Left lung (tissue), 10 donors: ENCODE measurements around the gene KLHL9. TPM values are rescaled to one million over a fixed set of nuclear protein-coding genes. Genes with fewer than 3 reads are reported as not detected.
A peak's percentile ranks its signal among the peaks of the same experiment; 100 is the strongest.
"Not testable (repeated sequence)": the region's sequence is repeated elsewhere in the genome, so short reads cannot be mapped to it uniquely, and the experiment has no call there.

ENCODE experiments used
- ATAC-seq: fragments of 200-7000 bp; cut with Tn5 transposase; one replicate; pipeline ENCODE4 v1.9.1; 2020; ENCODE audit warnings: moderate library complexity
- DNase-seq, 4 donors: peaks; one replicate each; pipeline ENCODE4 v3.0.0-alpha.2; 2013 to 2020
- H3K27ac ChIP-seq, 2 donors: fragments of 200-600 bp; sonication (generic) in 1 of 2; one replicate each; pipeline versions ENCODE4 v1.5.0 to v1.8.0; 2020 to 2021
- H3K27me3 ChIP-seq, 2 donors: fragments of 200-600 bp; sonication (generic) in 1 of 2; one replicate each; pipeline versions ENCODE4 v1.5.0 to v1.8.0; 2020 to 2021
- H3K36me3 ChIP-seq, 2 donors: fragments of 200-600 bp; sonication (generic) in 1 of 2; one replicate each; pipeline versions ENCODE4 v1.5.0 to v1.8.0; 2020 to 2021
- H3K4me1 ChIP-seq, 2 donors: fragments of 200-600 bp; one replicate each; pipeline ENCODE4 v1.8.0; 2021
- H3K4me3 ChIP-seq, 2 donors: fragments of 200-600 bp; sonication (generic) in 1 of 2; one replicate each; pipeline versions ENCODE4 v1.5.0 to v1.8.0; 2020 to 2021; ENCODE audit warnings: mild to moderate bottlenecking in 1 of 2
- H3K9me3 ChIP-seq, 2 donors: fragments of 200-600 bp; sonication (generic) in 1 of 2; one replicate each; pipeline versions ENCODE4 v1.5.0 to v1.8.0; 2020 to 2021
- intact Hi-C, 2 donors: fragments of 100-400 bp; cut with DNase I; formaldehyde crosslinking; loops; one replicate each; pipeline versions ENCODE4 v1.11.2 to v1.14.2; 2022
- polyA plus RNA-seq, 6 donors: library from polyadenylated mRNA; unstranded; fragments of 120-200 nt; gene quantifications; one replicate each; pipeline ENCODE4 v1.2.1, GENCODE V29; 2013; ENCODE audit not compliant: insufficient read length in 6 of 6
- total RNA-seq, 2 donors: library from RNA; stranded (reverse); fragmentation: NEBNext Ultra II Directional; extraction: Animal tissue kit (Norgen Biotek cat#: 25700); gene quantifications; one replicate each; pipeline ENCODE4 v1.2.1, GENCODE V29; 2021
- TF ChIP-seq, protein P1 (sequence below), 2 donors: fragments of 200-600 bp; sonication (generic) in 1 of 2; IDR thresholded peaks; one replicate each; pipeline versions ENCODE4 v1.5.0 to v1.8.0; 2021; ENCODE audit warnings: antibody characterized with exemption in 2 of 2
- donor health status: DM: no; HTN: yes; CAD: no.
- donor health status: DM: no; HTN: no; CAD: no.

The KLHL9 gene
- total and polyA plus RNA-seq, 8 donors: 21.6 to 45.5 (median 41.5) TPM

DNA sequence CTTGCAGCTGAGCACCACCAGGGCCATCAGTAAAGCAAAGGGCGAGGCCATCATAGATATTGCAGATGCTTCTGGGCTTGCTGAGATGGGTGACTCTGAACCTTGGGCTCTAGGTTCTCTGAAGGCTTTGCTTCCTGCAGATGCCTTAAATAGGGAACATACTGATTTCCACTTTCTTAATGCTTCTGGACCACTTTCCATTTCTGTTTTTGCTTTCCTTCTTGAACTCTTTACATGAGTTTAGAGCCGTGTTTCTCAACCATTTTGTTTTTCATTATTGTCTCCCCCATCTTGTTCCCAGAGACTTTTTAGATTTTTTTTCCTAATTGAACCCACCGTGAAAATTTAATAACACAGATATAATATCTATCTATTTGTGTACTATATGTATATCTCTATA lies 32.8 kb upstream of the KLHL9 start, which contains the start of gene IFNA13:
IFNA13 (minus strand) TSS at position 101 of the 400 bp plus-strand sequence; CDS start at position 54, 47 bp downstream.
- TF ChIP-seq, protein P1, sequence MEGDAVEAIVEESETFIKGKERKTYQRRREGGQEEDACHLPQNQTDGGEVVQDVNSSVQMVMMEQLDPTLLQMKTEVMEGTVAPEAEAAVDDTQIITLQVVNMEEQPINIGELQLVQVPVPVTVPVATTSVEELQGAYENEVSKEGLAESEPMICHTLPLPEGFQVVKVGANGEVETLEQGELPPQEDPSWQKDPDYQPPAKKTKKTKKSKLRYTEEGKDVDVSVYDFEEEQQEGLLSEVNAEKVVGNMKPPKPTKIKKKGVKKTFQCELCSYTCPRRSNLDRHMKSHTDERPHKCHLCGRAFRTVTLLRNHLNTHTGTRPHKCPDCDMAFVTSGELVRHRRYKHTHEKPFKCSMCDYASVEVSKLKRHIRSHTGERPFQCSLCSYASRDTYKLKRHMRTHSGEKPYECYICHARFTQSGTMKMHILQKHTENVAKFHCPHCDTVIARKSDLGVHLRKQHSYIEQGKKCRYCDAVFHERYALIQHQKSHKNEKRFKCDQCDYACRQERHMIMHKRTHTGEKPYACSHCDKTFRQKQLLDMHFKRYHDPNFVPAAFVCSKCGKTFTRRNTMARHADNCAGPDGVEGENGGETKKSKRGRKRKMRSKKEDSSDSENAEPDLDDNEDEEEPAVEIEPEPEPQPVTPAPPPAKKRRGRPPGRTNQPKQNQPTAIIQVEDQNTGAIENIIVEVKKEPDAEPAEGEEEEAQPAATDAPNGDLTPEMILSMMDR (IDR thresholded peaks at IDR 0.05): no peak
- H3K4me3 ChIP-seq: no peak within 1 kb of the TSS
- intact Hi-C loops: no loop called here
- ATAC-seq (no peak), DNase-seq (no peak)
- H3K36me3 ChIP-seq: no peaks in the 10 kb centered on the region
- H3K27me3 ChIP-seq: peaks cover 0 to 16% of the 10 kb centered on the region in 2 donors
- H3K27ac ChIP-seq: no peak within 1 kb of the TSS
- no peaks in the 10 kb centered on the region for H3K4me1 ChIP-seq
- H3K9me3 ChIP-seq: no peaks in the 10 kb centered on the region

DNA sequence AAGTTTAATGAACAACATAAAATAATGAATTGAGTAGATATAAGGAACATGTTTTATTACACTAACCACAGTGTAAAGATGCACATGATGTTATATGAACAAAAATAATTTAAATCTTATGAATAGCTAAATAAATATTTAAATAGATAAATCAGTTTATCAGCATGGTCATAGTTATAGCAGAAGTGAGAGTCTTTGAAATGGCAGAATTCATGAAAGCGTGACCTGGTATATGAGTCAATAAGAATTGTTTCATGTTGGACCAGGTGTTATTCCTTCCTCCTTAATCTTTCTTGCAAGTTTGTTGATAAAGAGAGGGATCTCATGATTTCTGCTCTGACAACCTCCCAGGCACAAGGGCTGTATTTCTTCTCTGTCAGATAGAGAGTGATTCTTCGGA lies 32.0 kb upstream of the KLHL9 start:
- DNase-seq, H3K9me3 ChIP-seq, H3K36me3 ChIP-seq, H3K4me1 ChIP-seq, H3K27ac ChIP-seq, H3K4me3 ChIP-seq, ATAC-seq, intact Hi-C loops: not testable (repeated sequence)
- peaks cover 0 to 18% of the 10 kb centered on the region in 2 donors for H3K27me3 ChIP-seq

DNA sequence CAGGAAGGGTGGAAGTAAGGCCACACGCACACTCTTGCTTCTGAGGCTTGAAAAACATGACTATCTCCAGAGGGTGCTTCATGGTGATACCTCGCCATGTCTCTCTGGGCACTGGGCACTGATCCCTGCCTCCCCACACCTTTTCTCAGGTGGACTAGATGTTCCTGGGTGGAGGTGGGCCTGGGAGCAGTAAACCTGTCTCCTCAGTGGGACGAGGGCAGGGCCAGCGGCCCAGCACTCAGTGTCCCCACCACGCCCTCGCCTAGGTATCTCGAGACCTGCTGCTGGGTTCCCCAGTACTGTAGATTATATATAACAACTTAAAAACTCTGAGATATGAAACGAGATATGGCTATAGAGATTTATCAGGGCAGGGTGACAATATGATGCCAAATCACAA lies 27.1 kb upstream of the KLHL9 start:
- Histone ChIP-seq H3K27ac (no peak overlapping the region), H3K27me3 (peaks cover 0 to 18% of the 10 kb centered on the region in 2 donors), H3K36me3 (no peaks in the 10 kb centered on the region), H3K4me3 (no peak overlapping the region), H3K4me1 (no peaks in the 10 kb centered on the region), H3K9me3 (no peaks in the 10 kb centered on the region)
- TF ChIP-seq, protein P1 (IDR thresholded peaks at IDR 0.05): no peak
- no peak for ATAC-seq
- peak in 1 of 4 donors; percentile 40 for DNase-seq
- intact Hi-C loops: no loop called here

DNA sequence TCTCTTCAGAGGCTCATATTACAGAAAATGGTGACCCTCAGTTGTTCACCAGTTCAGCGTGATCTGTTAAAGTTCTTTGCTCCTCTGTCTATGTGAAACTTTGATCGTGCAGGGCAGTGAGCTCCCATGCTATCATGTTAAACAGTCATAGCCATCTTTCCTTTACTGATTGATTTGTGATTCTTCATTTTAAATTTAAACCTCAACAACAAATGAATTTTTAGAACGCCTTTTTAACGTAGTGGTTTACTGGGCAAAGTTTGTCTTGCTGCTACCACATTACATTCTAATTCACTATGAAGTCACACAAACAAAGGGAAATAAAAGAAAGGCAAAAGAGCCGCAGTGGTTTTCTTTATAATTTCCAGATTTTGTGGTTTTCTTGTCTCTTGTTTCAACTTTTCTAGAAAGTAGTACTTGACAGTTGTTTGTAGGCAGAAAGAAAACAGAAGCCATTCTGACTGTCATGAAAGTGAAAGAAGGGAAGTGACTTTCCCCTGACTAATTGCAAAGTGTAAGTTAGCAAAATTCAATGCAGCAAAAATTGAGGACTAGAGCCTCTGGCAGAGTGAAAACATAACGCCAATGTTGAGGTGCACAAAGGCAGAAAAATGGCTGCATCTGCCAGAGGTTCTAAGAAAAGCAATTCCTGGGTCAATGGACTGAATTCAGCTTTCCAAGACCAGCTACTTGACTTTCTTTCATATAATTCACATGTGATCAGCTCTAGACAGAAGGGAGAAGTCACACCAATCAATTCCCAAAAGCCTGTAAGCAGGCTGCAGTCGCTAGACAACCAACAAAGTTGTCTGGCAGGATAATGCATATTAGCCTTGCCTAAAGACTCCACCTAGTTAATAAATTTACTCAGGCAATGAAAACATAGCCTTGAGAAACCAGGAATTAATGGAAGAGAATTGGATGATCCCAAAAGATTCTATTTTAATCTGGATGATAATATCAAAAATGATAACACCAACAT lies 22.6 kb upstream of the KLHL9 start:
- TF ChIP-seq, protein P1 (IDR thresholded peaks at IDR 0.05): no peak
- intact Hi-C loops: no loop called here
- H3K4me3 ChIP-seq: no peak overlapping the region

DNA sequence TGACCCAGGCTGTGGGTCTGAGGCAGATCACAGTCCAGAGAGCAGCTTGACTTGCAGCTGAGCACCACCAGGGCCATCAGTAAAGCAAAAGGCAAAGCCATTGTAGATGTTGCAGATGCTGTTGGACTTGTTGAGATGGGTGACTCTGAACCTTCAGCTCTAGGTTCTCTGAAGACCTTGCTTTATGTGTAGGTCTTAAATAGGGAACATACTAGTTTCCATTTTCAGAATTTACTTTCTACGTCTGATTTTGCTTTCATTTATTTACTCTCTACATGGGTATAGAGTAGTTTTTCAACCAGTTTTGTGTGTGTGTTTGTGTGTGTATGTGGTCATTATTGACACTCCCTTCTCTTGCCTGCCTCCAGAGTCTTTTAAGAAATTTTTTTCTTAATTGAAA lies 15.6 kb upstream of the KLHL9 start, which contains the start of gene IFNA6:
IFNA6 (minus strand) TSS at position 101 of the 400 bp plus-strand sequence; CDS start at position 101, 0 bp downstream.
- no peaks in the 10 kb centered on the region for H3K9me3 ChIP-seq
- no peak within 1 kb of the TSS for H3K27ac ChIP-seq
- no peak for DNase-seq
- no peaks in the 10 kb centered on the region for H3K4me1 ChIP-seq
- TF ChIP-seq, protein P1 (IDR thresholded peaks at IDR 0.05): no peak
- peaks cover 0 to 7% of the 10 kb centered on the region in 2 donors for H3K27me3 ChIP-seq
- ATAC-seq: no peak
- no peak within 1 kb of the TSS for H3K4me3 ChIP-seq
- intact Hi-C loops: no loop called here
- H3K36me3 ChIP-seq: no peaks in the 10 kb centered on the region

More for the DNA sequence above, 22.6 kb upstream of the KLHL9 start:
- Histone ChIP-seq H3K27me3 (peaks cover 0 to under 1% of the 10 kb centered on the region in 2 donors), H3K36me3 (no peaks in the 10 kb centered on the region), H3K27ac (no peak overlapping the region), H3K4me1 (no peaks in the 10 kb centered on the region), H3K9me3 (no peaks in the 10 kb centered on the region)
- ATAC-seq (no peak), DNase-seq (no peak)
